ENCODE results near the gene XRCC6. TPM values are rescaled to one million over a fixed set of nuclear protein-coding genes. Genes with fewer than 3 reads are reported as not detected.

XRCC6 gene
- total RNA-seq, result 301 and 399 TPM in 2 replicates

DNA sequence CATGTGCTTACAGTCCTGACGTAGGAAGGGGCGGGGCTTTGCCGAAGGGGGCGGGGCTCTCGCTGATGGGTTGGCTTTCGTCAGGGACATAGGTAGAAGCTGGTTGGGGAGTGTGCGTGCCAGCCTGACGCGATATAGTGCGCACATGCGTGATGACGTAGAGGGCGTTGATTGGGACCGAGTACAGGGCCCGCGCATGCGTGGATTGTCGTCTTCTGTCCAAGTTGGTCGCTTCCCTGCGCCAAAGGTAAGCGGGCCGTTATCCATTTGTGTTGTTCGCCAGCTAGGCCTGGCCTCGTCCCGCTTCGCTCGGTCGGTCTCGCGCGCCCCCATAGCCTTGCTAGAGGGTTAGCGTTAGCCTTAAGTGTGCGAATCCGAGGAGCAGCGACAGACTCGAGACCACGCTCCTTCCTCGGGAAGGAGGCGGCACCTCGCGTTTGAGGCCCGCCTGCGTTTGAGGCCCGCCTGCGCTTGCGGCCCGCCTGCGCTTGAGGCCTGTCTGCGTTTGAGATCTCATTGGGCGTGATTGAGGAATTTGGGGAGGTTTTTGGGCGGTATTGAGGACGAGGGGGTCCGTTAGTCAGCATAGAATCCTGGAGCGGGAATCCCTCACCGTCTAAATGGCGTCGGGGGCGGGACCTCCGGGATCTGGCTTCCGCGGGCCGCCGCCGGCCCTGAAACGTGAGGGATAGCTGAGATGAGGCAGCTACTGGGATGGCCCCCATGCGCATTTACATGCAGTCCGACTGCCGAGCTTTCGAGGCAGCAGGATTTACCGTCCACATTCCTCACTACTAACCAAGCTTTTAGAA, at the start of gene XRCC6:
XRCC6 (plus strand) TSS at position 197 of the 812 bp plus-strand sequence. CDS start 710 bp downstream, outside the sequence.

DNA sequence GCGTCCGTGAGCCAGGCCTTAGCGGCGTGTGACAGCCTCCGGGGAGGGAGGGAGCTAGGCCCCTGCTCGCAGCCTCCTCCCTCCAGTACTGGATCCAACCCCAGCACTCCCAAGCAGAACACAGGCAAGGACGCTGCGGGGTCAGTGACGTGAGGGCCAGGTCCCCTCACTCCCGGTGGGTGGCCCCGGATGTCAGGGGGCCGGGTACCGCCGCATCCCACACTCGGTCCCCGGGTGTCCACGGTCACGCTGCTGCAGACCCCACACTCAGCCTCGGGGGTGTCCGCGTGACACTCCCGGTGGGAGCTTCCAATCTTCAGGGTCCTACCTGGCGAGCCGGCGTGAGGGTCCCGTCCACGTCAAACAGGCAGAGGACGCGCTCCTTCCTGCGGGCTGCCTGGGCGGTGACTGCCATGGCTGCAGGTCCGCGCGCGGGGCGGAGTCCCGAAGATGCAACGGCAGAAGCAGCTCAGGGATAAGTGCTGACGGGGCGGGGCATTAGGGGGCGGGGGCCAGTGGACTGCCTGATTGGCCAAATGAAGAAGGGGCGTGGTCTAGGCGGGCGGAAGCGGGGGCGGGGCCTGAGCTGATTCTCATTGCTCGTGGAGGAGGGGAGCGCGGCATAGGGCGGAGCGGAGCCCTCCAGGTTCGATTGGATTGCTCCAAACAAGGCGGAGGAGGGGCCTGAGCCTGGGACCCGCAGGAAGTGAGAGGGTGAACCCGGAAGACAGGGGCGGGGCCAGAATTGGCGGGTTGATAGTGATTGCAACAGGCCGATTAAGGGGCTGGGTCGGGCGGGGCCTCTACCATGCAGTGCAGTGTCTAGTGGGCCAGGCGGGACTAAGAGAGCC, 31.5 kb upstream of the XRCC6 start, which contains the start of gene PMM1:
PMM1 (minus strand) TSS at position 450 of the 851 bp plus-strand sequence; CDS start at position 415, 35 bp downstream.

DNA sequence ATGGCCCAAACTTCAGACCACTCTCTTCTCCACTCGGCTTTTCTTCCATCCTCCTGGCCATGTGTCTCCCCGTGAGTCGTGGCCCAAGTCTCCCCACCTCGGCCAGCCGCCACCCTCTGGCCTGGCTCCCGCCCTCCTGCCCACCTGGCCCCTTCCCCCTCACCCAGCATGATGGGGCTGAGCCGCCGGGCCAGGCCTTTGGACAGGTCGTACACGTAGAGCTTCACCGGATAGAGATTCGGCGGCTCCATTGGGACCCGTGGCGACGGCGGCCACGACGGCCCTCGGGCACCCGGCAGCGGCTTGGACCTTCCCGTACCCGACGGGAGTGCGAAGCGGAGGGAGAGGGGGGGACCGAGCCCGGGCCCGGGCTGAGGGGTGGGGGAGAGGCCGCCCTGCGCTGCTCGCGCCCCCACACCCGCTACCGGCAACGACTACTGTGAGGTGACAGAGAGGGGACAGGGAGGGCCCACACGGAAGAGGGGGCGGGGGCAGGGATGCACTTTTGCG, 451 bp upstream of the XRCC6 start, which contains the start of gene DESI1:
DESI1 (minus strand) TSS at position 455 of the 510 bp plus-strand sequence; CDS start at position 251, 204 bp downstream.

DNA sequence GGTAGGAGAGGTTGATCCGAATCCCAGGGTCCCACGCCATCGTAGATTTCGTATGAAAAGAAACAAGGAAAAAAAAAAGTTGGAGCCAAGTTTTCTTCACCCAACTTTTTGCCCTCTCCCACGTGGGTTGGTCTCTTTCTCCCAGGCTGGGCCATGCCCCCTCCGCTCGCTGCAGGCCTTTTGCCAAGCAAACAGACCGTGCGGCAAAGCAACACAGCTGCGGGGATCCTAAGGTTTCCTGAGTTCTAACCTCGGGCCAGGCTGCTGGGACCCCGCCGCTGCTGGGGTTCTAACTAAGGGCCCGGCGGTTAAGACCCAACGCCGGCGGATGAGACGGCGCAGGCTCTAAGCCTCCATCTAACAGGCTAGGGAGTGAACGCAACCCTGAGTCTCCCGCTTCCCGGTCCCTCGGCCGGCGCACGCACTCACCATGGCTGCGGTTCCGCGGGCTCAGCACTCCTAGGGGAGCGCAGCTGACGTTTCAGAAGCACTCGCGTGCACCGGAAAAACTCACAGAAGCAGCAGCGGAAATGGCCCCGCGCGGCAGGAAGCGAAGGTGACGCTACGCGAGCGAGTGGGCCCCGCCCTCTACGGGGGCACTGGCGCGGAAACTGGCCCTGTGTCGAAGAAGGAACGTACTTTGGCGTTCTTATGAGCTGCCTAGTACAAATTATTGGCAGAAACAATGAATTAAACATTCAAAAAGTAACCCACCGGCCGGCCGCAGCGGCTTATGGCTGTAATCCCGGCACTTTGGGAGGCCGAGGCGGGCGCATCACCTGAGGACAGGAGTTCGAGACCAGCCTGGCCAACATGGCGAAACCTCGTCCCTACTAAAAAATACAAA, 67.5 kb downstream of the XRCC6 start, which contains the start of gene SNU13:
SNU13 (minus strand) TSS at position 503 of the 847 bp plus-strand sequence; CDS start at position 432, 71 bp downstream.

DNA sequence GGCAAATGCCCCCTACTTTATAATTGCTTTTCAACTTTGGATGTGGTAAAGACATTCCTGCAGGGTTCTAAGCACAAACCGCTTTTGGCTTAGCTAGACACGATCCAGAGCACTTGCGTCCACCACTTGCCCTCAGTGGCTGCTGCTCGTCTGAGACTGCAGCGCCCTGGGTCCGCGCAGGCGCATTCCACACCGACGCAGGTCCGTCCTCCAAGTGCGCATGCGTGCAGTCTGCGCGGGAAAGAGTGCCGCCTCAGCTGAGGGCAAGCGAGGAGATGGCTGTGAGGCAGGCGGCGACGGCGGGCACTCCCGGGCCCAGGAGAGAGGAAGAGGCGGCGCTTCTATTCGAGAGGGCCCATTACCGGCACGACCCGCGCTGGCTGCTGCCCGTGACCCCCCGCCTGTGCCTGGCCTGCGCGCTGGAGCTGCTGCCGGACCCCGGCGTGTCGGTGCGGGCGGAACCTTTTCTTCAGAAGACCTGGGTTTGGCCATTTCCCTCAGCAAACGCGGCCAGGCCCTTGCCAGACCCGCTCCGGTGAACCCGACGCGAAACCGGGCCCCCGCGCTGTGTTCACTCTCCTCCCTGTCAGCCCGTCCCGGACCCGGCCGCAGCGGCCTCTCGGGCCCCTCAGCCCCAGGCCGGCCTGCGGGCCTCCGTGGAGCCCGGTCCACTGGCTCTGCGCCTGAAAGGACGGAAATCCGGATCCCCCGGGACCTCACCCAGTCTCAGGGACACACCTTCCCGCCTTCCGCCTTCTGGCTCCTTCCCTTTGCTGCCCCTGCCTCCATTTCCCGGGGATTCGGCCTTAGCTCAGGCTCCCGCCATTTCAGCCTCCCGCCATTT, 78.4 kb downstream of the XRCC6 start, which contains the start of gene MEI1:
MEI1 (plus strand) TSS at position 240 of the 844 bp plus-strand sequence; CDS start at position 276, 36 bp downstream.

Small RNA genes within 50 kb of the gene (small RNA-seq; reads per million reads assigned to genes)
- gene HMGN2P10 (not detected), gene RF00019 (not detected), gene RNU6-476P (0.21 reads per million)

Other genes starting within 250 kb of the XRCC6 start
- 3.9 and 5.2 TPM in 2 replicates for gene TEF, start 239.4 kb upstream of the XRCC6 start, total RNA-seq
- gene TOB2, start 174.5 kb upstream of the XRCC6 start, total RNA-seq, result 45.1 and 53.6 TPM in 2 replicates
- 48.3 and 53.3 TPM in 2 replicates for gene PHF5A, start 152.6 kb upstream of the XRCC6 start, total RNA-seq
- 82.0 and 96.0 TPM in 2 replicates for gene ACO2, start 152.2 kb upstream of the XRCC6 start, total RNA-seq
- gene POLR3H, start 76.8 kb upstream of the XRCC6 start, total RNA-seq, result 22.5 and 27.0 TPM in 2 replicates
- gene CSDC2, start 60.3 kb upstream of the XRCC6 start, total RNA-seq, result not detected in 2 replicates
- 3.7 and 5.2 TPM in 2 replicates for gene PMM1, start 31.5 kb upstream of the XRCC6 start, total RNA-seq
- 43.1 and 48.4 TPM in 2 replicates for gene DESI1, start 252 bp upstream of the XRCC6 start, total RNA-seq
- gene SNU13, start 67.6 kb downstream of the XRCC6 start, total RNA-seq, result 86.3 and 89.8 TPM in 2 replicates
- 0.96 and 2.6 TPM in 2 replicates for gene MEI1, start 78.2 kb downstream of the XRCC6 start, total RNA-seq
- gene CCDC134, start 179.4 kb downstream of the XRCC6 start, total RNA-seq, result 6.0 and 6.5 TPM in 2 replicates
- 74.9 and 76.4 TPM in 2 replicates for gene SREBF2, start 211.8 kb downstream of the XRCC6 start, total RNA-seq

Measured in vein endothelial cell (primary cell).